ENCODE results near the gene CCDC15. TPM values are rescaled to one million over a fixed set of nuclear protein-coding genes. Genes with fewer than 3 reads are reported as not detected.

CCDC15 gene
- total and polyA plus RNA-seq, 2 of the 4 experiments (the other 2 are of a cell fraction), result 1.1 to 2.0 TPM

GRCh38 chr11:124987096-124987495 is 33.1 kb downstream of the CCDC15 start:
- H3K56ac ChIP-seq (ENCODE audit: extremely low read depth, insufficient read depth, low read length), result no peak overlapping the region
- H3K36me3 ChIP-seq (ENCODE audit: control insufficient read depth, insufficient read depth, low read length), result no peaks in the 10 kb centered on the region
- ATAC-seq (ENCODE audit: low read depth) (no peak), DNase-seq (no peak)
- H3K79me1 ChIP-seq (ENCODE audit: low read depth in 1 of 2, low read length in 2 of 2), result no peaks in the 10 kb centered on the region
- H2BK120ac ChIP-seq (ENCODE audit: low read depth, low read length), result no peak overlapping the region
- H2AK5ac ChIP-seq (ENCODE audit: low read depth, low read length), result no peak overlapping the region
- no peak overlapping the region for H3K27ac ChIP-seq (ENCODE audit: insufficient read depth, low read length)
- no peak overlapping the region for H2BK15ac ChIP-seq (ENCODE audit: low read depth, low read length)
- H3K27me3 ChIP-seq (ENCODE audit: control insufficient read depth, insufficient read depth, low read length), result no peaks in the 10 kb centered on the region
- in situ Hi-C loops (cut with MboI; ENCODE audit: low sequenced_read_pairs) (no loop called here), dilution Hi-C loops (cut with HindIII; ENCODE audit: low sequenced_read_pairs, unreplicated experiment) (no loop called here), intact Hi-C loops (cut with micrococcal nuclease) (no loop called here)
- no peak overlapping the region for H4K8ac ChIP-seq (ENCODE audit: low read depth in 2 of 2, low read length in 2 of 2)
- no peak overlapping the region for H2AK9ac ChIP-seq (replicated peaks; ENCODE audit: low read depth, low read length, poor library complexity)
- H3K9ac ChIP-seq (ENCODE audit: low read depth, low read length), result no peak overlapping the region
- BruUV-seq (replicated peaks), result no TSS peak
- no peaks in the 10 kb centered on the region for H4K20me1 ChIP-seq (ENCODE audit: insufficient read depth, low read length)
- H3K23ac ChIP-seq (ENCODE audit: low read depth, low read length), result no peak overlapping the region
- H3K18ac ChIP-seq (ENCODE audit: low read depth, low read length), result no peak overlapping the region
- ChIA-PET POLR2A (ENCODE audit: unreplicated experiment) (no interaction called here), CTCF (no interaction called here)
- H2BK5ac ChIP-seq (ENCODE audit: low read depth, low read length, poor library complexity, severe bottlenecking), result no peak overlapping the region
- WGBS, 2 experiments (ENCODE audit: extremely low coverage in 2 of 2, insufficient read length in 1 of 2), result no CpG with 5 or more reads among the region's 1 CpG
- 0 out of 2 replicates have a peak, but pooled peaks cover 3% of the 10 kb centered on the region for H3K9me1 ChIP-seq (ENCODE audit: insufficient read depth, low read length)
- no peak overlapping the region for H3K4me3 ChIP-seq (ENCODE audit: insufficient read depth, low read depth, low read length)
- no peak overlapping the region for H3K14ac ChIP-seq (replicated peaks; ENCODE audit: low read depth, low read length)
- no peak overlapping the region for H4K91ac ChIP-seq (ENCODE audit: insufficient read depth, low read depth, low read length)
- no peak overlapping the region for H3K4me2 ChIP-seq (ENCODE audit: low read depth, low read length)
- no peak overlapping the region for H4K5ac ChIP-seq (ENCODE audit: low read depth, low read length)
- no peaks in the 10 kb centered on the region for H3K4me1 ChIP-seq (ENCODE audit: control insufficient read depth, insufficient read depth, low read length)
- no peaks in the 10 kb centered on the region for H3K9me3 ChIP-seq (ENCODE audit: control insufficient read depth, insufficient read depth, low read length)
- H2AFZ ChIP-seq (replicated peaks; ENCODE audit: low read length, poor library complexity), result no peak overlapping the region
- no peak overlapping the region for H3K4ac ChIP-seq (ENCODE audit: low read depth, low read length)
- H2BK20ac ChIP-seq (ENCODE audit: low read depth, low read length), result no peak overlapping the region
- TF ChIP-seq MXI1 (IDR thresholded peaks at IDR 0.05; ENCODE audit: borderline replicate concordance, low read depth, low read length) (no peak), RCOR1 (IDR thresholded peaks at IDR 0.05; ENCODE audit: insufficient replicate concordance, low read length) (no peak), MAZ (IDR thresholded peaks at IDR 0.05; ENCODE audit: borderline replicate concordance, low read depth, low read length) (no peak), CEBPB (IDR thresholded peaks at IDR 0.05; ENCODE audit: low read depth, low read length) (no peak), MAFK (IDR thresholded peaks at IDR 0.05; ENCODE audit: low read depth, low read length) (no peak), USF2 (IDR thresholded peaks at IDR 0.05; ENCODE audit: low read depth, low read length) (no peak), CTCF (conservative IDR thresholded peaks at IDR 0.05; ENCODE audit: low read depth, low read length) (no peak), SMC3 (IDR thresholded peaks at IDR 0.05; ENCODE audit: low read depth, low read length) (no peak), ELK1 (IDR thresholded peaks at IDR 0.05; ENCODE audit: borderline replicate concordance, low read depth, low read length) (no peak), NFE2L2 (IDR thresholded peaks at IDR 0.05; ENCODE audit: low read depth, low read length) (no peak)

Measured in IMR-90 (cell line).